NCI-H2196 treated with DMSO at 0.1 percent for 48 hours (cell line): Measurements from ENCODE around the gene YARS1.

Source experiments
- DNase-seq: peaks from one replicate; lab custom pipeline; 2025; ENCODE audit not compliant: unreplicated experiment; lab: John Stamatoyannopoulos, UW

Gene YARS1

GRCh38 chr1:32748348-32748747 is 68.8 kb downstream of the YARS1 start:
- no peak for DNase-seq

GRCh38 chr1:32746130-32746529 is 71.0 kb downstream of the YARS1 start:
- DNase-seq, result no peak

GRCh38 chr1:32744071-32744425 is 73.1 kb downstream of the YARS1 start:
- DNase-seq, result no peak

- DNase-seq, result no peak
These were observed 73.6 kb downstream of the YARS1 start for GRCh38 chr1:32743380-32744070.

- DNase-seq, result no peak
These were observed 74.2 kb downstream of the YARS1 start for GRCh38 chr1:32742956-32743355.

GRCh38 chr1:32742199-32742947 is 74.8 kb downstream of the YARS1 start:
- DNase-seq, result no peak

- no peak for DNase-seq
These were observed 75.6 kb downstream of the YARS1 start for GRCh38 chr1:32741413-32742198.

GRCh38 chr1:32741059-32741412 is 76.1 kb downstream of the YARS1 start:
- no peak for DNase-seq

- no peak for DNase-seq
These were observed 80.1 kb downstream of the YARS1 start for GRCh38 chr1:32736812-32737791.

GRCh38 chr1:32733582-32734321 is 83.4 kb downstream of the YARS1 start:
- DNase-seq, result no peak

GRCh38 chr1:32729254-32730046 is 87.7 kb downstream of the YARS1 start:
- no peak for DNase-seq

- DNase-seq, result no peak
These were observed 88.6 kb downstream of the YARS1 start for GRCh38 chr1:32728413-32729077.

GRCh38 chr1:32727876-32728275 is 89.3 kb downstream of the YARS1 start:
- DNase-seq, result no peak

GRCh38 chr1:32725615-32725982 is 91.6 kb downstream of the YARS1 start:
- DNase-seq, result no peak
